T-helper 1 cell treated with Interleukin-12 subunit alpha and Interleukin-12 subunit beta and Interleukin-4 antibody, amounts not matched to agents 30 ng/mL and 1 ng/mL, for 36 hours (primary cell): ENCODE results near the gene UBLCP1. TPM values are rescaled to one million over a fixed set of nuclear protein-coding genes. Genes with fewer than 3 reads are reported as not detected.
"Not testable (repeated sequence)": the region's sequence is repeated elsewhere in the genome, so short reads cannot be mapped to it uniquely, and the experiment has no call there.

Source experiments
- intact Hi-C: fragments of 100-400 bp; cut with micrococcal nuclease; formaldehyde crosslinking; loops from one replicate; pipeline ENCODE4 v1.15.1; 2024
- total RNA-seq: library from RNA; stranded (reverse); gene quantifications from 2 replicates; pipeline ENCODE4 v1.2.3, GENCODE V29; 2022

The UBLCP1 gene
- total RNA-seq, 1 donor from 2014 or later = 31.9 TPM

DNA sequence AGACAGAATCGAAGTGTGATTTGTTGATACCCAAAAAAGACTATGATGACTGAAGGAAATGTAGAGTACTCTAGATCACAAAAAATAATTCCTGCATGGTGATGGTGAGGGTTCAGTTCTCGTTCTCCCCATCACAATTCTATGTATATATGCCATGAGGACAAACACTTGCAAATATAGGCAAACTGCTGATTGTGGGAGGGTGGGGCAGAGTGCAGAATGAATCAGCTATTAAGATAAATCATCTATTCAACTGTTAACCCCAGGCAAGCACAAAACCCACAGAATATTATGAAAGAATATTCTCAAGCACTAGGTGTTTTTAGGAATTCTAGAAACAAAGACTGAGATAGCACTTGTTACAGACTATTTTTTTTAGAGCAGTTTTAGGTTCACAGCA, 13.9 kb upstream of the UBLCP1 start:
- intact Hi-C loops = no loop called here

GRCh38 chr5:159252195-159252594, 10.9 kb upstream of the UBLCP1 start:
- intact Hi-C loops = no loop called here

DNA sequence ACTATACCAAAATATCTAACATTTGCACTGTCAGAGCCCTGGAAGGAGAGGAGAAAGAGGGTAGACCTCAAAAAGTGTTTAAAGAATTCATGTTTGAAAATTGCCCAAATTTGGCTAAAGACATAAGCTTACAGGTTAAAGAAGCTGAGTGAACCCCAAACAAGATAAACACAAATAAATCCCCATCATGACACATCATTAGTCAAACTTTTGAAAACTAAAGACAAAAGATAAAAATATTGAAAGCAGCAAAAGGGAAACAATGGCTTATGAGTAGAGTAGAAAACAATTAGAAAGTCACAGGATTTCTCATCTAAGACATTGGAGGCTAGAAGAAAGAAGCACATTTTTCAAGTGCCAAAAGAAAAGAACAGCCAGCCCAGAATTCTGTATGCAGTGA, 6.1 kb upstream of the UBLCP1 start:
- intact Hi-C loops = no loop called here

GRCh38 chr5:159257629-159258283, 5.3 kb upstream of the UBLCP1 start:
- intact Hi-C loops = no loop called here

GRCh38 chr5:159258361-159258760, 4.7 kb upstream of the UBLCP1 start:
- intact Hi-C loops = no loop called here

GRCh38 chr5:159260212-159260611, 2.9 kb upstream of the UBLCP1 start:
- intact Hi-C loops = not testable (repeated sequence)

DNA sequence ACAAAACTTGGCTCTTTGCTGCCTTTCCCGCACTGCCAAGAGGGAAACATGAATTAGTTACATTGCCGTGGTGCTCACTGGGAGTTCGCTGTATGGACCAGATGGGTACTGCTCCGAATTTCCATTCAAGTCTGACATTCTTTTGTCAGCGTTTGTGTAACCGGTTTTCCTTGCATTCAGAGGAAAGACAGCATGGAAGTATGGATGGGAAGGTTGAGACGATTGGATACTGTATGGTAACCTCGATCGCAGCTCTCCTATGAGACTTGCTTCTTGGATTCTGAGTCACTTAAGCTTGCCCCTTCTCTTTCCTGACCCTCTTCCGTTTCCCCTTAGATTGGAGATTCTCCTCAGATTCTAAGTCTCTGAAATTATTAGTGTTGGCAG, 625 bp upstream of the UBLCP1 start:
- intact Hi-C loops = loop anchor here (1.0 to 2.0 kb wide), 4 partner anchors 162 to 1404 kb away; partner anchors contain the start of genes CLINT1 and PWWP2A

GRCh38 chr5:159263569-159263905, 447 bp downstream of the UBLCP1 start:
- intact Hi-C loops = loop anchor here (1.0 to 2.0 kb wide), 11 partner anchors 54 to 1405 kb away; partner anchors contain the start of genes CLINT1, PTTG1, RNF145 and TTC1

- intact Hi-C loops = not testable (repeated sequence)
These were observed 3.7 kb downstream of the UBLCP1 start for GRCh38 chr5:159266764-159267163.

- intact Hi-C loops = no loop called here
These were observed 6.6 kb downstream of the UBLCP1 start for GRCh38 chr5:159269723-159270122.

DNA sequence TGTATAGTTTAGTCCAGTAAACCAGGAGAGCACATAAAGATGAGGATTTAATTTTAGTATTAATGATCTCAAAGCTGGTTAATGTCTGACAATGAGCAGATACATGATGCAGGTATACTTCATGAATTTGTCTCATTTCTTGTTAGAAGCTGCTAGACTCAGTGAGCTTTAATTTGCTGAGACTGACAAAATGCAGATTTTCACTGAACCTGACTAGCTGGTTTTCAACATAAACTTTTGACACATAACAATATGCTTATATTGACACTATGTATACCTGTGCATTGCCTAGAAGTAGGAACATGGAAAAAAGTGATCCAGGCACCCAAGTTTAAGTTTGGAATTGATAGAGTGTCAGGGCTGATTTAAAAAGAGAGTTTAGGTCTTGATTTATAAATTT, 10.8 kb downstream of the UBLCP1 start:
- intact Hi-C loops = no loop called here

GRCh38 chr5:159274676-159275075, 11.6 kb downstream of the UBLCP1 start:
- intact Hi-C loops = no loop called here

DNA sequence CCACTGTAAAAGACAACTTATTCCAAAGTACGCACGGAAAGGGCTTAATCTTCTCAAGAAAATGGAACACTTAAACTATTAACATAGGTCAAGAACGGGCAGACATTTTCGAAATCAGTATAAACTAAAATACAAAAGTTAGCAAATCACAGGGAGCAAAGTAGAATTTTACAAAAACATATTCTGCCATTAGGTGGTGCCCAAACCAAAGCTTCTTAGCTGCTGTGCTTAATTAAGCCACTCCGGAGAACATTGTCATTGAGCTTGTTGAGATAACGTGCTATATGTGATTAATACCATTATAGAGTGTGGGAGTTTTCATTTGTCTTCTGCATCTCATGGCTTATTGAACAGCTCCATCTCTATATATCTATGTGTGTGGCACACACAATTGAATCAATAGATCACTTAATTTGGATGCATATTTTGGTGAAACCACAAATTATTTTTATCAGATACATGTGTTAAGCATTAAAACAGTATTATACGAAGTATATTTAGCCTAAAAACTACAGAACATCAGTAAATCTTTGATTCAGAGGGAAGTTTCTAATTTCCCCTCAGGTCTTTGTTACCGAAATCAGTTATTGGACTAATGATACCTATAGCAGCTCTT, 23.4 kb downstream of the UBLCP1 start:
- intact Hi-C loops = loop anchor here (1.0 to 5.0 kb wide), 11 partner anchors 30 to 1106 kb away; partner anchors contain the start of genes ADRA1B and TTC1

DNA sequence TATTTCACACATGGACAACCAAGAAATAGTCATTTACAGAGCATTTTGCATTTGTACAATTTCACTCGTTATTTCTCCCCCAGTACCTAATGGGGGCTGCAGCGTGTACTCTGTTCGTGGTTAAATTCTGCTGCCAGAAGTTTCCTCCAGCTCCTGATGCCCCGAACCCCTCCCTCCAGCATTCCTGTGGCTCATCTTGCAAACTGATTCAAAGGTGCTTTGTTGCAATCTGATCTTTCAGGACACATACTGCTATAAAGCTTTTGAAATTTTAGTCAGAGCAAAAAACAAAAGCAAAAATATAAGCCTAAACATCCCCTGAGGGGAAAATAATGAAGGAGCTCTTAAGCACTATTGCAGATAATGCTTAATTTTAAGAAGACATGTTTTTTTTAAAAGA, 27.7 kb downstream of the UBLCP1 start:
- intact Hi-C loops = no loop called here

DNA sequence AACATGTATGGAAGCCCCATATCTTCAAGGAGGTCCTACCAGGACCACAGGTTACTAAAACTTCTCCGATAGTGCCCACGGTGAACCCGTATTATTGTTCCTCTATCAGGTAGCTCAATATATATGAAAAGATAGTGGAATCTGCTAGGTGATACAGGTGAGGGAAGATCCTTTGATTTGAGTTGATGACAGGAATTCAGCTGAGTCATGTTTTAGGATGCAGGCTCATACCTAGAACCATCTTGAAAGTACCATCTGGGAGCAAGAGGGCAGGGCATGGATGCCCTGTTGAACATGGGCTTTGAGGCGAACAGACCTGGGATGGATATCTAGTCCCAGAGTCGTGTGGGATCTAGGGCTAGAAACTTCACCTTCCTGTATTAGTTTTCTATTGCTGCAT, 31.8 kb downstream of the UBLCP1 start:
- intact Hi-C loops = no loop called here

- intact Hi-C loops = not testable (repeated sequence)
These were observed 34.2 kb downstream of the UBLCP1 start for GRCh38 chr5:159297300-159297699.

GRCh38 chr5:159301466-159301865, 38.4 kb downstream of the UBLCP1 start:
- intact Hi-C loops = no loop called here

GRCh38 chr5:159301929-159302860, 39.1 kb downstream of the UBLCP1 start:
- intact Hi-C loops = not testable (repeated sequence)

DNA sequence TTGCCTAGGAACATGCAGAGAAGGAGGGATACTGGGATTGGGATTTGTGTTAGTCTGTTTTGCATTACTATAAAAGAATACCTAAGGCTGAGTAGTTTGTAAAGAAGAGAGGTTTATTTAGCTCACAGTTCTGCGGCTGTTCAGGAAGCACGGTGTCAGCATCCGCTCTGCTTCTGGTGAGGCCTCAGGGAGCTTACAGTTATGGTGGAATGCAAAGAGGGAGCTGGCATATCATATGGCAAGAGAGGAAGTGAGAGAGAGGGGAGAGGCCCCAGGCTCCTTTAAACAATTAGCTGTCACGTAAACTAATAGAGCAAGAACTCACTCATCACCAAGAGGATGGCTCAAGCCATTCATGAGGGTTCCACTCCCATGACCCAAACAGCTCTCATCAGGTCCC, 40.2 kb downstream of the UBLCP1 start:
- intact Hi-C loops = no loop called here

DNA sequence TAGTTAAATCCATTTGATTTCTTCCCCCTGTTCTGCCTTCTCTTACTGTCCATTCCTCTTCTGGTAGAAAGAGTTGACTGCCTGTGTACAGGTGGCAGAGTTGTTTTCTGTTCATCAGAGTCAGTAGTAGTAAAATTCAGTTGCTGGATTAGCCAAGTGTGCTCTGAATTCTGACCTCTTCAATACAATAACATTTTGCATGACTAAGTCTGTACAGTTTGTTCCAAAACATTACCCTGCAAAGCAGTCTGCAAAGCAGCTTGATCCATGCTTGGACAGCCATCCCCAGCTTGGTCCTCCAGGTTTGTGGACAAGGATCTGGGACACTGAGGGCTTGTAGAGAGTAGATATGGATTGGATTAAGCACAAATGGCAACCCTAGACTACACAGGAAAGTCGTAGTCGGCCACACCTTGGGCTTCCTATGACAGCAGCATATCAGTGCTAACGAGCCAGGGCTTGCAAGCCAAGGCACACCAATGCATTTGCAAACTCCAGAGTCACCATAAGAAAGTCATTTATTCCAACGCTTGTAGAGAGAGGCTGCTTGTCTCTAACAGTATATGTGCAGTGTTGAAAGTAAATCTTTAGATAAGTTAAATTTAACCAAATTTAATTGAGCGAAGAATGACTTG, 42.0 kb downstream of the UBLCP1 start:
- intact Hi-C loops = no loop called here

DNA sequence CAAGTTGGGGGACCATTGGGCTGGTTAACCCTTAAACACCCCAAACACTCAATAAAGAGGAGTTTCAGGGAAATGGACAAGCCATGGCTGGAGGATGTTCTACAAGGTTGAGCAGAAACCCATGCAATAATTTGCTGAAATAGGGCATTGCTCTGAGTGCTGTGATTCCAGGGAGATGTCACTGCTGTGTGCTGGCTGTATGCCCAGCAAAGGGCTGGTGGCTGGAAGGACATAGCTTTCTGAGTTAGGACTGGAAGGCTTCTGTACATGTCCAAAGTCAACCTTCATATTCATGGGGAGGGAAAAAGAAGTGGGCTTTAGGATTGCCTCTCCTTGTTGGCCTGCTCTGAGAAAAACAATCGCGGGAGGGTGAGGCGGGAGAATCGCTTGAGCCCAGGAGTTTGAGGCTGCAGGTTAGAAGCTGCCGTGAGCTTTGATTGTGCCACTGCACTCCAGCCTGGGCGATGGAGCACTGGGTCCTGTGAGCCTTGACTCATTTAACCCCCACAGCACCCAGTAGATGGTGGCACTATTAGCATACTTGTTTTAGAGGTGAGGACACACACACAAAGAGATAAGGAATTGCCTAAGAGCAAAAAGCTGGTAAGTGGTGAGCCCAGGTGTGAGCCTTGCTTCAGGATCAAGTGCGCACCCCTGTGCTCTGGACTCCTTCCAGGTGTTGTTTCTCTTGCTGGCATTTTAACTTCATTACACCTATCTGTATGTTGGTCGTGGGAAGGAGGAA, 46.8 kb downstream of the UBLCP1 start:
- intact Hi-C loops = no loop called here
